ENCODE measurements around the gene RPL18.

RPL18 gene

GRCh38 chr19:48629297-48629598 lies 10.3 kb upstream of the RPL18 start:
- DNase-seq, result no peak

- DNase-seq, result no peak
Observed at GRCh38 chr19:48628486-48629296, 9.7 kb upstream of the RPL18 start.

- no peak for DNase-seq
Observed at GRCh38 chr19:48627865-48628314, 8.9 kb upstream of the RPL18 start.

GRCh38 chr19:48627201-48627864 lies 8.4 kb upstream of the RPL18 start:
- DNase-seq, result no peak

GRCh38 chr19:48625891-48626327 lies 6.9 kb upstream of the RPL18 start:
- no peak for DNase-seq

GRCh38 chr19:48624791-48625723 lies 6.1 kb upstream of the RPL18 start:
- no peak for DNase-seq

- no peak for DNase-seq
Observed at GRCh38 chr19:48624067-48624594, 5.2 kb upstream of the RPL18 start.

- no peak for DNase-seq
Observed at GRCh38 chr19:48623556-48624066, 4.6 kb upstream of the RPL18 start.

GRCh38 chr19:48619692-48620585 lies 961 bp upstream of the RPL18 start:
- DNase-seq, result no peak

GRCh38 chr19:48618278-48618915 lies 581 bp downstream of the RPL18 start:
- no peak for DNase-seq

- no peak for DNase-seq
Observed at GRCh38 chr19:48617146-48617937, 1.6 kb downstream of the RPL18 start.

GRCh38 chr19:48616491-48617056 lies 2.4 kb downstream of the RPL18 start:
- no peak for DNase-seq

GRCh38 chr19:48616041-48616436 lies 2.9 kb downstream of the RPL18 start:
- DNase-seq, result no peak

GRCh38 chr19:48615231-48616040 lies 3.5 kb downstream of the RPL18 start:
- DNase-seq, result no peak

- no peak for DNase-seq
Observed at GRCh38 chr19:48614436-48615230, 4.3 kb downstream of the RPL18 start, which contains the start of gene FAM83E. FAM83E (minus strand) TSS chr19:48615076; CDS start chr19:48613372, 1,704 bp downstream.

GRCh38 chr19:48613852-48614435 lies 5.0 kb downstream of the RPL18 start:
- no peak for DNase-seq

GRCh38 chr19:48613024-48613851 lies 5.7 kb downstream of the RPL18 start:
- DNase-seq, result no peak

Measured in KG1 (cell line).